A673 (cell line): ENCODE results near the gene ZNF680.

Experiments
- CTCF ChIP-seq: fragments of 300-800, 200-600 bp; sonication (generic); conservative IDR thresholded peaks from 2 replicates; pipeline ENCODE4 v1.5.1; 2017; ENCODE audit warnings: low read depth, mild to moderate bottlenecking, antibody characterized with exemption, low read length, moderate library complexity, mixed read lengths
- EZH2 ChIP-seq: fragments of 200-600 bp; sonication (generic); IDR thresholded peaks from 2 replicates; pipeline ENCODE4 v1.6.1; 2017; ENCODE audit warnings: borderline replicate concordance, low read depth, mild to moderate bottlenecking, mixed read lengths, antibody characterized with exemption, low read length; ENCODE audit not compliant: poor library complexity, severe bottlenecking

- TF ChIP-seq CTCF, result no peak
- no peak for TF ChIP-seq EZH2
Measured at GRCh38 chr7:64515330-64515729, 47.5 kb downstream of the ZNF680 start.
